ENCODE measurements around the gene ACO2. TPM values are rescaled to one million over a fixed set of nuclear protein-coding genes. Genes with fewer than 3 reads are reported as not detected.
A peak's percentile ranks its signal among the peaks of the same experiment; 100 is the strongest.
"Not testable (repeated sequence)": the region's sequence is repeated elsewhere in the genome, so short reads cannot be mapped to it uniquely, and the experiment has no call there.

Gene ACO2
- total RNA-seq, 2 donors from 2014 or later: 32.7 to 75.5 TPM

DNA sequence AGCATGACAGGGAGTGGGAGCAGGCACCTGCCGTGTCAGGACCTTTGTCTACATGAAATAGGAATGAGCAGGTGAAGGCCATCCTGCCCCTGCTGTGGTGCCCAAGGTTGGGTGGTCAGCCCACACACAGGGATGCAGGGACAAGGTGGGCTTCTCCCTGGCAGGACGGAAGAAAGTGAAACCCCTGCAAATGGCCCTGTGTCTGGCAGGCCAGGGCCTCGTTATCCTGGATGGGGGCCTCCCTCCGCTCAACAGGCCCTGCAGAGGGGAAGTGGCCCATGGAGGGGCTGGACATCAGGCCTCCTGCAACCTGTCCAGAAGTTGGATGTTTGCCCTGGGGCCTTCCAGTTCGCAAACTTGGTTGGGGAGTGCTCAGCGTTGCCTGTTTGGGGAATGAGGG lies 37.3 kb upstream of the ACO2 start:
- intact Hi-C loops (cut with DNase I): no loop called here
- TF ChIP-seq, protein P1, sequence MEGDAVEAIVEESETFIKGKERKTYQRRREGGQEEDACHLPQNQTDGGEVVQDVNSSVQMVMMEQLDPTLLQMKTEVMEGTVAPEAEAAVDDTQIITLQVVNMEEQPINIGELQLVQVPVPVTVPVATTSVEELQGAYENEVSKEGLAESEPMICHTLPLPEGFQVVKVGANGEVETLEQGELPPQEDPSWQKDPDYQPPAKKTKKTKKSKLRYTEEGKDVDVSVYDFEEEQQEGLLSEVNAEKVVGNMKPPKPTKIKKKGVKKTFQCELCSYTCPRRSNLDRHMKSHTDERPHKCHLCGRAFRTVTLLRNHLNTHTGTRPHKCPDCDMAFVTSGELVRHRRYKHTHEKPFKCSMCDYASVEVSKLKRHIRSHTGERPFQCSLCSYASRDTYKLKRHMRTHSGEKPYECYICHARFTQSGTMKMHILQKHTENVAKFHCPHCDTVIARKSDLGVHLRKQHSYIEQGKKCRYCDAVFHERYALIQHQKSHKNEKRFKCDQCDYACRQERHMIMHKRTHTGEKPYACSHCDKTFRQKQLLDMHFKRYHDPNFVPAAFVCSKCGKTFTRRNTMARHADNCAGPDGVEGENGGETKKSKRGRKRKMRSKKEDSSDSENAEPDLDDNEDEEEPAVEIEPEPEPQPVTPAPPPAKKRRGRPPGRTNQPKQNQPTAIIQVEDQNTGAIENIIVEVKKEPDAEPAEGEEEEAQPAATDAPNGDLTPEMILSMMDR (IDR thresholded peaks at IDR 0.05): no peak
- TF ChIP-seq POLR2A (IDR thresholded peaks at IDR 0.05): no peak
- peaks cover 34% of the 10 kb centered on the region for H3K4me1 ChIP-seq
- 88 to 92% methylated on average over 2 to 6 of the region's 6 CpGs for whole genome bisulfite sequencing, 2 donors
- DNase-seq: no peak
- peaks cover 11 to 13% of the 10 kb centered on the region in 2 donors for H3K36me3 ChIP-seq (replicated peaks in 1 of 2; ENCODE audit: insufficient read depth in 1 of 2, low read depth in 2 of 2)
- no peaks in the 10 kb centered on the region for H3K27me3 ChIP-seq
- no peak overlapping the region for H3K4me3 ChIP-seq
- H3K9me3 ChIP-seq: no peaks in the 10 kb centered on the region
- H3K27ac ChIP-seq: no peak overlapping the region
- ATAC-seq: no peak

DNA sequence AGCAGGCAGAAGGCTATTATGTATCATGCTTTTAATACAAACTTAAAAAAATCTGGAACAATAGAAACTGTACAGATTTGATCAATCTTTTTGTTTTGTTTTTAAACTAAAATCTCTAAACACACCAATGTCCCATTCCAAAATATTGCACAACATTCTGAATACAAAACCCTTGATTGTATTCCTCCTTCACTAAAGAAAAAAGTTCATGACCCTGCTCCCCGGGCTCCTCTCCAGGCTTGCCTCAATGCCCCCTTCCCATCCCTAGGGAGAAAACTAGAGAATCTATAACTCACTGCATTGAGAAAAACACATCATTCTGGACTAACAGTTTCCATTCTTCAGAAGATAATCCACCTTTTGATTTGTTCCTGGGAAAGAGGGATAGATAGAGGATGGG lies 35.4 kb upstream of the ACO2 start:
- intact Hi-C loops (cut with DNase I); H3K27me3 ChIP-seq; H3K27ac ChIP-seq; DNase-seq; H3K9me3 ChIP-seq; ATAC-seq; H3K4me3 ChIP-seq: not testable (repeated sequence)
- H3K36me3 ChIP-seq (replicated peaks in 1 of 2; ENCODE audit: insufficient read depth in 1 of 2, low read depth in 2 of 2): peaks cover 17% of the 10 kb centered on the region in 2 donors
- peaks cover 39% of the 10 kb centered on the region for H3K4me1 ChIP-seq
- 59 to 67% methylated on average over 1 of the region's 1 CpG for WGBS, 2 donors

DNA sequence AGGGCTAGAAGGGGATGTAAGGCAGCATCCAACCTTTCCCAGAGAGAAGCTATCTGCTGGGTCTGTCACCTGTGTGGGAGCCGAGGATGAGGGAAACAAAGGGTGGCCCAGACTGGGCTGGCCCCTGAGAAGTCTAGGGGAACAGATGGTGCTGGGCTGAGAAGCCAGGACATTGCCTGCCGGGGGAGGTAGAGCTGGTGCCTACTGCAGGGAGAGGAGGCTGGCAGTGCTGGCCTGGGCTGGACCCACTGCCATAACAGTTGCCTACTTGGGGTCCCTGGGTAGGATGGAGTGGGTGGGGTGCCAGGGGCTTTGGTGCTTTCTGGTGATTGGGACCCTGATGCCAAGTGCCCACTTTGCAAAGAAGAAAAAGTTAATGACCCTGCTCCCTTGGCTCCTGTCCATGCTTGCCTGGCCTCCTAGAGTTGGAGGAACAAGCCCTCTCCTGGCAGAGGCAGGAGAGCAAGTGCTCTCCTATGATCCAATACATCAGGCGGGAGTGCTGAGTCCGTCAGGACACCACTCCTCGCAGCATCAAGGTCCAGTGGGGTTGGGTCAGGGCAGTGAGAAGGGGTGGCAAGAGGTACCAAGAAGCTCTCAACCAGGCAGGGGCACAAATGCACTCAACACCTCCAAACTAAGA lies 34.4 kb upstream of the ACO2 start:
- 68 to 82% methylated on average over 3 to 5 of the region's 5 CpGs for WGBS, 2 donors
- Histone ChIP-seq H3K4me1 (peaks cover 47% of the 10 kb centered on the region), H3K36me3 (replicated peaks in 1 of 2; ENCODE audit: insufficient read depth in 1 of 2, low read depth in 2 of 2) (peaks cover 17% of the 10 kb centered on the region in 2 donors), H3K27ac (peak overlapping the region in 2 of 4 donors; percentile 17 to 24)
- H3K9me3 ChIP-seq; ATAC-seq; H3K27me3 ChIP-seq; intact Hi-C loops (cut with DNase I); H3K4me3 ChIP-seq: not testable (repeated sequence)
- peak in 1 of 4 donors; percentile 18 for DNase-seq

DNA sequence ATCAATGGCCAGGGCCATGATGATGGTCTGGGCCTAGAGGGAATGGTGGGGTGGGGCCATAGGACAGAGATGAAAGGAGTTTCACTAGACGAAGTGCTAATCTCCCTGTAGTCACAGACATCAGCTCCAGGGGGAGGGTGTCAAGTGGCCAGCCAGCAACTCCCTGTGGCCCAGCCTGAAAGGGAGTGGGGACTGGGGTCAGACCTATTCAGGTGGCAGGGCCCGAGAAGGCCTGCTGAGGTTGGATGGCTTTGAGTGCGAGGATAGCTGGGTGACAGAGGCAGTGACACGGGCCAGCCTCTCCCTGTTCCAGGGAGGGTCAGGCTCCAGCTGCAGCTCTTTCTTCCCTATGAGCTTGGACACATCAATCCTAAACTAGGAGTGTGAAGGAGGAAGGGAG lies 33.4 kb upstream of the ACO2 start:
- DNase-seq (no peak), ATAC-seq (no peak)
- TF ChIP-seq POLR2A (IDR thresholded peaks at IDR 0.05): no peak
- TF ChIP-seq, protein P1 (IDR thresholded peaks at IDR 0.05): no peak
- intact Hi-C loops (cut with DNase I): no loop called here
- Histone ChIP-seq H3K27me3 (no peaks in the 10 kb centered on the region), H3K27ac (peak overlapping the region in 1 of 4 donors; percentile 28), H3K36me3 (replicated peaks in 1 of 2; ENCODE audit: insufficient read depth in 1 of 2, low read depth in 2 of 2) (peaks cover 17% of the 10 kb centered on the region in 2 donors), H3K9me3 (no peaks in the 10 kb centered on the region), H3K4me1 (peaks cover 58% of the 10 kb centered on the region), H3K4me3 (no peak overlapping the region)
- WGBS, 2 donors: 61 to 69% methylated on average over 3 to 4 of the region's 4 CpGs

DNA sequence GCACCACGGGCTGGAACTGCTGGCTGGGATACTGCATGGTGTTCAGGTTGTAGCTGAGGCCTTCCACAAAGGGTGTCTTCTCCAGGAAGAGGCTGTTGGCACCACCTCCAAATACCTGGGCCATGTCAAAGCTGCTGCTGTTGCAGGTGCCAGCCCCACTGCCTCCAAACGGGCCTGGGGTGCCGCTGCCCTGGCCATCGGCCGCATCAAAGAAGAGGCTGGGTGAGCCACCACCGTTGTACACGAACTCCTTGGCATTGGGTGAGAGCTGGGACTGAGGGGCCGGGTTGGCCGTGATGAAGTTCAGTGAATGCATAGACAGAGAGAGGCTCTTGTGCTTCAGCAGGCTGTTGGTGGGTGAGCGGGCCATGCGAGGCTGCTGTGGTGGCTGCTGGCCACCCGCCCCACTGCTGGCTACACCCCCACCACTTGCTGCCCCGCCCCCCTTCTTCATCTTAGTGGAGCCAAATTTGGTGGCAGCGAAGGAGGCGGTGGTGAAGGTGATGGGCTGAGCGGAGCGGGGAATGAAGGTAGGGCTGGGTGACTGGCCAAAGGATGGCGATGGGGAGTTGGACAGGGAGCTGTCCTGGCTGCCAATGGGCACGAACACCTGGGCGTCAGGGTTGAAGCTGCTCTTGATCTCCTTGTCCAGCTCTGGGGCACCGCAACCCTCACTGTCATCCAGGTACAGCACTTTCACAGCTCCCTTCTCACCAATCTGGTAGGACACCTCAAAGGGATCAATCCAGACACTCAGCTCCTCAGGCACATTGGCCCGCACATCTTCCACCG lies 32.4 kb upstream of the ACO2 start:
- no peak for ATAC-seq
- 83 to 88% methylated on average over 12 to 22 of the region's 23 CpGs for WGBS, 2 donors
- H3K27ac ChIP-seq: no peak overlapping the region
- H3K9me3 ChIP-seq: no peaks in the 10 kb centered on the region
- TF ChIP-seq, protein P1 (IDR thresholded peaks at IDR 0.05): no peak
- no peak for TF ChIP-seq POLR2A (IDR thresholded peaks at IDR 0.05)
- H3K4me3 ChIP-seq: no peak overlapping the region
- peaks cover 17% of the 10 kb centered on the region in 2 donors for H3K36me3 ChIP-seq (replicated peaks in 1 of 2; ENCODE audit: insufficient read depth in 1 of 2, low read depth in 2 of 2)
- no peaks in the 10 kb centered on the region for H3K27me3 ChIP-seq
- no peak for DNase-seq
- intact Hi-C loops (cut with DNase I): no loop called here
- H3K4me1 ChIP-seq: peaks cover 65% of the 10 kb centered on the region

Data from body of pancreas (tissue), 4 donors.